CD14-positive monocyte (primary cell): ENCODE data around the gene CLSTN3. TPM values are rescaled to one million over a fixed set of nuclear protein-coding genes. Genes with fewer than 3 reads are reported as not detected.

Source experiments
- DNase-seq, 3 donors: peaks; one replicate each; pipeline ENCODE4 v3.0.0-alpha.2; 2011 to 2022
- H2AFZ ChIP-seq: 2 replicates; pipeline ENCODE4 v1.6.0; 2012; ENCODE audit warnings: mild to moderate bottlenecking, low read depth, low read length, inconsistent platforms; ENCODE audit not compliant: insufficient read depth, poor library complexity, severe bottlenecking
- H3K27ac ChIP-seq, 2 donors: 1 replicate in 1 of 2; 2 replicates in 1 of 2; pipeline ENCODE4 v1.5.1; 2012 to 2013; ENCODE audit warnings: low read length in 2 of 2, control low read depth in 1 of 2, inconsistent platforms in 1 of 2, low read depth in 1 of 2, mild to moderate bottlenecking in 1 of 2
- H3K27me3 ChIP-seq, 2 donors: one replicate each; pipeline versions ENCODE4 v1.6.0 to v1.6.1; 2011 to 2013; ENCODE audit warnings: low read length in 2 of 2; ENCODE audit not compliant: control insufficient read depth in 2 of 2, insufficient read depth in 2 of 2
- H3K36me3 ChIP-seq, 2 donors: replicated peaks in 1 of 2; 1 replicate in 1 of 2; 2 replicates in 1 of 2; pipeline versions ENCODE4 v1.5.1 to v1.6.1; 2012 to 2013; ENCODE audit warnings: low read length in 2 of 2, control low read depth in 1 of 2, inconsistent platforms in 1 of 2, mild to moderate bottlenecking in 1 of 2; ENCODE audit not compliant: insufficient read depth in 2 of 2, control insufficient read depth in 1 of 2
- H3K4me1 ChIP-seq, 2 donors: 1 replicate in 1 of 2; 2 replicates in 1 of 2; pipeline versions ENCODE4 v1.5.1 to v1.6.1; 2012 to 2013; ENCODE audit warnings: low read length in 2 of 2, control low read depth in 1 of 2, inconsistent platforms in 1 of 2, mild to moderate bottlenecking in 1 of 2, moderate library complexity in 1 of 2; ENCODE audit not compliant: insufficient read depth in 2 of 2, control insufficient read depth in 1 of 2
- H3K4me2 ChIP-seq: replicated peaks from 2 replicates; pipeline ENCODE3; 2012; ENCODE audit warnings: low read length, moderate library complexity, mild to moderate bottlenecking; ENCODE audit not compliant: poor library complexity, severe bottlenecking; ENCODE audit errors: extremely low read depth
- H3K4me3 ChIP-seq, 3 experiments: fragments of 200-600 bp in 1 of 3; sonication (generic) in 1 of 3; replicated peaks in 1 of 3; 1 replicate in 2 of 3; 2 replicates in 1 of 3; pipeline ENCODE4 v1.5.1; 2011 to 2013; ENCODE audit warnings: low read length in 3 of 3, mild to moderate bottlenecking in 3 of 3, control low read depth in 2 of 3, low read depth in 2 of 3, inconsistent platforms in 1 of 3, moderate library complexity in 1 of 3
- H3K79me2 ChIP-seq: 2 replicates; pipeline ENCODE4 v1.6.0; 2012; ENCODE audit warnings: mild to moderate bottlenecking, control low read depth, inconsistent platforms, low read length, moderate library complexity; ENCODE audit not compliant: insufficient read depth
- H3K9ac ChIP-seq: 2 replicates; pipeline ENCODE4 v1.6.0; 2017; ENCODE audit warnings: low read length, mild to moderate bottlenecking; ENCODE audit not compliant: insufficient read depth, poor library complexity, severe bottlenecking
- H3K9me3 ChIP-seq, 2 donors: replicated peaks in 1 of 2; 1 replicate in 1 of 2; 2 replicates in 1 of 2; pipeline versions ENCODE4 v1.5.1 to v1.6.1; 2012 to 2013; ENCODE audit warnings: low read length in 2 of 2, control low read depth in 1 of 2; ENCODE audit not compliant: control insufficient read depth in 1 of 2, insufficient read depth in 1 of 2
- H4K20me1 ChIP-seq: 2 replicates; pipeline ENCODE4 v1.6.0; 2012; ENCODE audit warnings: mild to moderate bottlenecking, low read length, control low read depth, moderate library complexity; ENCODE audit not compliant: insufficient read depth
- H3K27ac Mint-ChIP-seq, 7 donors: one replicate each; pipeline ENCODE4 v1.8.0; 2020; ENCODE audit warnings: mild to moderate bottlenecking in 7 of 7, mixed read lengths in 7 of 7, moderate library complexity in 6 of 7, inconsistent platforms in 2 of 7
- H3K27me3 Mint-ChIP-seq, 3 donors: one replicate each; pipeline ENCODE4 v1.8.0; 2021 to 2022; ENCODE audit warnings: low read depth in 3 of 3, mild to moderate bottlenecking in 3 of 3, mixed read lengths in 3 of 3, moderate library complexity in 3 of 3, inconsistent platforms in 1 of 3
- H3K36me3 Mint-ChIP-seq, 2 donors: one replicate each; pipeline ENCODE4 v1.8.0; 2020; ENCODE audit warnings: mixed read lengths in 2 of 2, inconsistent platforms in 1 of 2, mild to moderate bottlenecking in 1 of 2
- H3K4me1 Mint-ChIP-seq: one replicate; pipeline ENCODE4 v1.8.0; 2020; ENCODE audit warnings: mild to moderate bottlenecking, mixed read lengths
- H3K4me3 Mint-ChIP-seq, 2 donors: one replicate each; pipeline ENCODE4 v1.8.0; 2020; ENCODE audit warnings: mild to moderate bottlenecking in 2 of 2, mixed read lengths in 2 of 2, moderate library complexity in 1 of 2
- H3K9me3 Mint-ChIP-seq, 7 donors: one replicate each; pipeline ENCODE4 v1.8.0; 2020 to 2022; ENCODE audit warnings: mixed read lengths in 7 of 7, mild to moderate bottlenecking in 6 of 7, moderate library complexity in 6 of 7, inconsistent platforms in 2 of 7
- WGBS: methylation state at CpG from one replicate; pipeline ENCODE4 v1.1.5; 2013; ENCODE audit warnings: missing lambda C conversion rate; ENCODE audit not compliant: insufficient coverage; 5-methylcytosine and 5-hydroxymethylcytosine counted together
- intact Hi-C, 2 donors: fragments of 100-400 bp; cut with micrococcal nuclease; formaldehyde crosslinking; loops; one replicate each; pipeline versions ENCODE4 v1.15.0 to v1.15.1; 2023
- polyA plus RNA-seq, 3 donors: library from polyadenylated mRNA; depleted of rRNA in 1 of 3; unstranded in 2 of 3; stranded (reverse) in 1 of 3; fragments of 300-500 nt in 2 of 3; fragments of >200 nt in 1 of 3; fragmentation: Illumina TruSeq in 2 of 3; gene quantifications; 1 replicate in 2 of 3; 2 replicates in 1 of 3; pipeline ENCODE4 v1.2.3, GENCODE V29; 2012 to 2021
- TF ChIP-seq, protein P1 (sequence below): fragments of 200-600 bp; IDR thresholded peaks from one replicate; pipeline ENCODE4 v1.8.0; 2022; ENCODE audit warnings: antibody characterized with exemption, mild to moderate bottlenecking

Gene CLSTN3
- polyA plus RNA-seq, 3 donors, result 13.7 TPM; not detected in 2

DNA sequence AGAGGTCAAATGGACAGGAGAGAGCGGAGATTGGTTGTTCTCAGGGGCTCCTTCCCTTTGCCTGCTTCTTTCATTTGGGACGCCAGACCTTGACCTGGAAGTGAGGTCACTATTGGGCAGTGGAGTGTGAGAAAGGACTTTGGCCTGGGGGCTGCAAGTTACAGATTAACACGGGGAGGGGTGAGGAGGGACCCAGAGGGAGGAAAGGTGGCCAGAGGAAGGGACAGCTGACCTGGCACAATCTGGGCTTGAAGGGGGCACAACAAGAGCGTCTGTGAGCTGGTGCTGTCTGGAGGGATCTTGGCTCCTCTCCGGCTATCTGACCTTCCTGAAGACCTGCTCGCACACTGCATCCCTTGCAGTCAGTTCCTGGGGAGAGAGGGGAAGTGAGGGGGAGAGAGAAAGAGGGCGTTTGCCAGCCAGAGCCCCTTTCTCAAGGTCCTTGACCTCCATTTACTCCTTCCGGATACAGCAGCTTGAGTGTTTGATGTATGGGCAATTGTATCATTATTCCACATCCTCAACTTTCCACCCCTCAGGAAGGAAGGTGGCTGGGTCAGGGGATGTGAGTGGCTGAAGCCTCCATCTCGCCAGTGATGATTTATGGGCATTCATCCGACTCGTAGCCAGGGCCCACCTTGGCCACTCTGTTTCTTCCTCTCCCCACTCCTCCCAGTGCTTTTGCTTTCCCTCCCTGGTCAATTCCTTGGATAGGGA is 6.2 kb upstream of the CLSTN3 start:
- intact Hi-C loops, result no loop called here
- no peak overlapping the region for H3K4me3 ChIP-seq

GRCh38 chr12:7125632-7126227 is 4.4 kb upstream of the CLSTN3 start:
- Mint-ChIP-seq H3K4me3 (no peak overlapping the region), H3K9me3 (peaks cover 0 to 12% (median 3%) of the 10 kb centered on the region in 7 donors)
- H3K9ac ChIP-seq, result no peak overlapping the region

More for the DNA sequence above, 6.2 kb upstream of the CLSTN3 start:
- peaks cover 8 to 25% (median 14%) of the 10 kb centered on the region in 3 donors for H3K27me3 Mint-ChIP-seq
- 44% methylated on average over 5 of the region's 11 CpGs for WGBS
- Histone ChIP-seq H4K20me1 (no peaks in the 10 kb centered on the region), H3K27me3 (peaks cover 0 to 13% of the 10 kb centered on the region in 2 donors), H2AFZ (no peak overlapping the region), H3K79me2 (no peaks in the 10 kb centered on the region), H3K4me2 (no peak overlapping the region), H3K9me3 (no peaks in the 10 kb centered on the region), H3K9ac (no peak overlapping the region), H3K4me1 (peaks cover 0 to 4% of the 10 kb centered on the region in 2 donors), H3K36me3 (no peaks in the 10 kb centered on the region), H3K27ac (no peak overlapping the region)
- no peak for DNase-seq
- peaks cover 4% of the 10 kb centered on the region for H3K4me1 Mint-ChIP-seq
- H3K9me3 Mint-ChIP-seq, result peaks cover 0 to 3% (median 0%) of the 10 kb centered on the region in 7 donors
- H3K27ac Mint-ChIP-seq, result no peak overlapping the region
- H3K36me3 Mint-ChIP-seq, result peaks cover 14 to 18% of the 10 kb centered on the region in 2 donors
- TF ChIP-seq, protein P1, sequence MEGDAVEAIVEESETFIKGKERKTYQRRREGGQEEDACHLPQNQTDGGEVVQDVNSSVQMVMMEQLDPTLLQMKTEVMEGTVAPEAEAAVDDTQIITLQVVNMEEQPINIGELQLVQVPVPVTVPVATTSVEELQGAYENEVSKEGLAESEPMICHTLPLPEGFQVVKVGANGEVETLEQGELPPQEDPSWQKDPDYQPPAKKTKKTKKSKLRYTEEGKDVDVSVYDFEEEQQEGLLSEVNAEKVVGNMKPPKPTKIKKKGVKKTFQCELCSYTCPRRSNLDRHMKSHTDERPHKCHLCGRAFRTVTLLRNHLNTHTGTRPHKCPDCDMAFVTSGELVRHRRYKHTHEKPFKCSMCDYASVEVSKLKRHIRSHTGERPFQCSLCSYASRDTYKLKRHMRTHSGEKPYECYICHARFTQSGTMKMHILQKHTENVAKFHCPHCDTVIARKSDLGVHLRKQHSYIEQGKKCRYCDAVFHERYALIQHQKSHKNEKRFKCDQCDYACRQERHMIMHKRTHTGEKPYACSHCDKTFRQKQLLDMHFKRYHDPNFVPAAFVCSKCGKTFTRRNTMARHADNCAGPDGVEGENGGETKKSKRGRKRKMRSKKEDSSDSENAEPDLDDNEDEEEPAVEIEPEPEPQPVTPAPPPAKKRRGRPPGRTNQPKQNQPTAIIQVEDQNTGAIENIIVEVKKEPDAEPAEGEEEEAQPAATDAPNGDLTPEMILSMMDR, result no peak
- no peak overlapping the region for H3K4me3 Mint-ChIP-seq

More at GRCh38 chr12:7125632-7126227, 4.4 kb upstream of the CLSTN3 start:
- no peak for DNase-seq
- TF ChIP-seq, protein P1, result no peak
- Histone ChIP-seq H3K27ac (no peak overlapping the region), H3K79me2 (no peaks in the 10 kb centered on the region), H3K9me3 (no peaks in the 10 kb centered on the region), H3K4me1 (peaks cover 18 to 20% of the 10 kb centered on the region in 2 donors), H3K36me3 (no peaks in the 10 kb centered on the region), H4K20me1 (no peaks in the 10 kb centered on the region), H3K4me2 (no peak overlapping the region), H3K27me3 (peaks cover 11 to 29% of the 10 kb centered on the region in 2 donors), H3K4me3 (no peak overlapping the region), H2AFZ (no peak overlapping the region)
- WGBS, result 100% methylated on average over 1 of the region's 4 CpGs
- Mint-ChIP-seq H3K27ac (peak overlapping the region in 1 of 7 donors; percentile 66), H3K4me1 (peaks cover 20% of the 10 kb centered on the region), H3K36me3 (peaks cover 17 to 21% of the 10 kb centered on the region in 2 donors), H3K27me3 (peaks cover 25 to 41% (median 31%) of the 10 kb centered on the region in 3 donors)
- intact Hi-C loops, result no loop called here
